Fibroblast of lung (primary cell): ENCODE data around the gene GALK2. TPM values are rescaled to one million over a fixed set of nuclear protein-coding genes. Genes with fewer than 3 reads are reported as not detected.

Experiments used
- DNase-seq, 2 donors: peaks; one replicate each; pipeline versions ENCODE4 v3.0.0 to v3.0.0-alpha.2; 2010; ENCODE audit warnings: low read depth in 2 of 2
- H2AFZ ChIP-seq: 2 replicates; pipeline ENCODE4 v1.5.1; 2012; ENCODE audit warnings: low read length, control low read depth, inconsistent platforms
- H3K27ac ChIP-seq: 2 replicates; pipeline ENCODE4 v1.5.1; 2011; ENCODE audit warnings: low read length, control low read depth; ENCODE audit not compliant: insufficient read depth
- H3K27me3 ChIP-seq: 2 replicates; pipeline ENCODE4 v1.5.1; 2011; ENCODE audit warnings: mild to moderate bottlenecking, low read length; ENCODE audit not compliant: control insufficient read depth, insufficient read depth
- H3K36me3 ChIP-seq: 2 replicates; pipeline ENCODE4 v1.5.1; 2011; ENCODE audit warnings: low read length; ENCODE audit not compliant: control insufficient read depth, insufficient read depth
- H3K4me1 ChIP-seq: 2 replicates; pipeline ENCODE4 v1.5.1; 2011; ENCODE audit warnings: low read length; ENCODE audit not compliant: control insufficient read depth, insufficient read depth; ENCODE audit errors: extremely low read depth
- H3K4me2 ChIP-seq: 2 replicates; pipeline ENCODE4 v1.5.1; 2011; ENCODE audit warnings: low read length, control low read depth; ENCODE audit not compliant: insufficient read depth; ENCODE audit errors: extremely low read depth
- H3K4me3 ChIP-seq, 4 experiments: fragments of 200-600 bp in 1 of 4; sonication (generic) in 1 of 4; replicated peaks in 1 of 4; 2 replicates each; pipeline ENCODE4 v1.5.1; 2011 to 2016; ENCODE audit warnings: low read length in 4 of 4, low read depth in 3 of 4, mild to moderate bottlenecking in 3 of 4, control low read depth in 2 of 4, inconsistent platforms in 1 of 4, mixed read lengths in 1 of 4; ENCODE audit not compliant: insufficient read depth in 1 of 4; ENCODE audit errors: control extremely low read depth in 1 of 4
- H3K79me2 ChIP-seq: 2 replicates; pipeline ENCODE4 v1.5.1; 2012; ENCODE audit warnings: mild to moderate bottlenecking, low read length, inconsistent platforms; ENCODE audit not compliant: control insufficient read depth, insufficient read depth
- H3K9ac ChIP-seq: 2 replicates; pipeline ENCODE4 v1.5.1; 2011; ENCODE audit warnings: mild to moderate bottlenecking, low read length, control low read depth; ENCODE audit not compliant: insufficient read depth
- H3K9me3 ChIP-seq: 2 replicates; pipeline ENCODE4 v1.5.1; 2012; ENCODE audit warnings: low read depth, low read length; ENCODE audit not compliant: control insufficient read depth, insufficient read depth
- H4K20me1 ChIP-seq: 2 replicates; pipeline ENCODE4 v1.5.1; 2011; ENCODE audit warnings: low read length; ENCODE audit not compliant: control insufficient read depth, insufficient read depth; ENCODE audit errors: extremely low read depth
- EZH2 ChIP-seq: IDR thresholded peaks from 2 replicates; pipeline ENCODE4 v1.5.1; 2012; ENCODE audit warnings: low read length, control low read depth, mild to moderate bottlenecking; ENCODE audit errors: missing control alignments
- polyA plus RNA-seq, 2 donors: library from polyadenylated mRNA; depleted of rRNA in 1 of 2; stranded (reverse) in 1 of 2; unstranded in 1 of 2; fragments of >200 nt; gene quantifications; 2 replicates each; pipeline ENCODE4 v1.2.1, GENCODE V29; 2011 to 2012; ENCODE audit warnings: missing spikeins in 1 of 2
- total RNA-seq: library from RNA; depleted of rRNA; stranded (reverse); fragments of >200 nt; gene quantifications from 2 replicates; pipeline ENCODE4 v1.2.1, GENCODE V29; 2014
- TF ChIP-seq, protein P1 (sequence below), 2 donors: IDR thresholded peaks in 1 of 2; conservative IDR thresholded peaks in 1 of 2; 1 replicate in 1 of 2; 2 replicates in 1 of 2; pipeline ENCODE4 v1.5.1; 2011 to 2012; ENCODE audit warnings: low read length in 2 of 2, control low read depth in 1 of 2, inconsistent platforms in 1 of 2, low read depth in 1 of 2, mild to moderate bottlenecking in 1 of 2

The GALK2 gene
- total and polyA plus RNA-seq, 2 donors (not counting 1 experiment from before 2014, with no cell fraction given) = 37.5 to 74.5 TPM

DNA sequence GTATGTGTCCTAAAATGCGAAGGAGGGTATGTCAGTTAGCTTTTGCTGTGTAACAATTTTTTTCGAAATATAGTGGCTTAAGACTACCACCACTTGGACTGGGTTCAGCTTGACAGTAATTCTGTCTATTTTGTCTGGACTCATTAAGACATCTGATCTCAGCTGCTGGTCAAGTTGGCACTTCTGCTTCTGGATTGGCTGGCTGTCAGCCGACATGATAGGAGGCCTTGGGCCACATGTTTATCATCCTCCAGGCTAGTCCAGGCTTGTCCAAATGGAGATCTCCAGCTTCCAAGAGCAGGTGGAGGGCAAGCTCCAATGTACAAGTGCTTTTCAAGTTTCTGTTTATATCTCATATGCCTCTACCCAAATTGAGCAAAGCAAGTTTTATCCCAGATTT is 95.9 kb downstream of the GALK2 start:
- no peak overlapping the region for H3K4me3 ChIP-seq
- H3K27ac ChIP-seq = no peak overlapping the region
- H2AFZ ChIP-seq = no peak overlapping the region
- H4K20me1 ChIP-seq = no peaks in the 10 kb centered on the region
- DNase-seq = peak; percentile 23 to 43
- no peak overlapping the region for H3K4me2 ChIP-seq
- no peak overlapping the region for H3K9ac ChIP-seq
- H3K4me1 ChIP-seq = no peaks in the 10 kb centered on the region
- no peaks in the 10 kb centered on the region for H3K9me3 ChIP-seq
- no peaks in the 10 kb centered on the region for H3K36me3 ChIP-seq
- no peak for TF ChIP-seq EZH2
- TF ChIP-seq, protein P1, sequence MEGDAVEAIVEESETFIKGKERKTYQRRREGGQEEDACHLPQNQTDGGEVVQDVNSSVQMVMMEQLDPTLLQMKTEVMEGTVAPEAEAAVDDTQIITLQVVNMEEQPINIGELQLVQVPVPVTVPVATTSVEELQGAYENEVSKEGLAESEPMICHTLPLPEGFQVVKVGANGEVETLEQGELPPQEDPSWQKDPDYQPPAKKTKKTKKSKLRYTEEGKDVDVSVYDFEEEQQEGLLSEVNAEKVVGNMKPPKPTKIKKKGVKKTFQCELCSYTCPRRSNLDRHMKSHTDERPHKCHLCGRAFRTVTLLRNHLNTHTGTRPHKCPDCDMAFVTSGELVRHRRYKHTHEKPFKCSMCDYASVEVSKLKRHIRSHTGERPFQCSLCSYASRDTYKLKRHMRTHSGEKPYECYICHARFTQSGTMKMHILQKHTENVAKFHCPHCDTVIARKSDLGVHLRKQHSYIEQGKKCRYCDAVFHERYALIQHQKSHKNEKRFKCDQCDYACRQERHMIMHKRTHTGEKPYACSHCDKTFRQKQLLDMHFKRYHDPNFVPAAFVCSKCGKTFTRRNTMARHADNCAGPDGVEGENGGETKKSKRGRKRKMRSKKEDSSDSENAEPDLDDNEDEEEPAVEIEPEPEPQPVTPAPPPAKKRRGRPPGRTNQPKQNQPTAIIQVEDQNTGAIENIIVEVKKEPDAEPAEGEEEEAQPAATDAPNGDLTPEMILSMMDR (conservative IDR thresholded peaks at IDR 0.05 in 1 of 2, IDR thresholded peaks at IDR 0.05 in 1 of 2; ENCODE audit: low read depth in 1 of 2, low read length in 2 of 2) = no peak
- no peaks in the 10 kb centered on the region for H3K79me2 ChIP-seq
- no peaks in the 10 kb centered on the region for H3K27me3 ChIP-seq

DNA sequence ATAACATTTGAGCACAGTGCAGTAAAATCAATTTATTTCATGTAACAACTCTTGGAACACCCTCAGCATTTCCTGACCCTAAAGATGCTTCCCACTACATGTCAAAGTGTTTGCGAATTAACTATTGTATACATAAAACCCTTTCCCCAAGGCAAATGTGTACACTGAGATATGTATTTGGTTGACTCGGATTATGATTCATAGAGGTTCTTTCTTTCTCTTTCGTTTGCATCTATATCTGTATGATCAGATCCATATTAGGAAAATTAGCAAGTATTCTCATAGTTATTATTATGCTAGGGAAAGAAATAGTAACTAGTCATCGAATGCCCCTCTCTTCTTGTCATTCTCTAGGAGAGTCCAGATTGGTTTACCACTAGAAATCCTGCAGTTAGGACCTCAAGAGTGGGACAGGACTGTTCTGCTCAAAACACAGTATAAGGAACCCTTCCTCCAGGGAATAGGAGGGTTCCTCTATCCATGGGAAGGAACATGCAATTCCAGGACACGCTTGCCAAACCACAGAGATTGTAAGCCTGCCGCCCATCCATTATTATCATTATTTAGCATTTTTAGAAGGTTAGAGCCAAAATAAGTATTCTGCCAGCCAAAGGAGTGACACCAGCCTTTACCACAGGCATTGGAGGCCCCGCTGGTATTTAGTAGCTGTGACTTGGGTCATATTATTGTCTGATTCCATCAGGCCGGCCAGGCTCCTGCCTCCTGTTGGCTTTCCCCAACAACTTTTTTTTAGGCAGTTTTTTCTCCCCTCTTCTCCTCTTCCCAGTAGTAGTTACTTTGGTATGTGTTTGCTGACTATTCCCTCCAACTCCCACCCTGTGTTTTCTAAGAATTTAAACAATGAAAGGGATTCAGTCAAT is 100.7 kb downstream of the GALK2 start:
- H3K4me1 ChIP-seq = peaks cover 5% of the 10 kb centered on the region
- H3K79me2 ChIP-seq = no peaks in the 10 kb centered on the region
- peak overlapping the region in 1 of 4 experiments; percentile 27 for H3K4me3 ChIP-seq
- no peaks in the 10 kb centered on the region for H3K9me3 ChIP-seq
- H3K9ac ChIP-seq = no peak overlapping the region
- no peaks in the 10 kb centered on the region for H3K27me3 ChIP-seq
- no peaks in the 10 kb centered on the region for H4K20me1 ChIP-seq
- H3K27ac ChIP-seq = peak overlapping the region; percentile 17
- no peaks in the 10 kb centered on the region for H3K36me3 ChIP-seq
- peak overlapping the region; percentile 46 for H3K4me2 ChIP-seq
- DNase-seq = peak; percentile 95 to 97
- no peak for TF ChIP-seq EZH2
- TF ChIP-seq, protein P1 (conservative IDR thresholded peaks at IDR 0.05 in 1 of 2, IDR thresholded peaks at IDR 0.05 in 1 of 2; ENCODE audit: low read depth in 1 of 2, low read length in 2 of 2) = no peak
- H2AFZ ChIP-seq = no peak overlapping the region

DNA sequence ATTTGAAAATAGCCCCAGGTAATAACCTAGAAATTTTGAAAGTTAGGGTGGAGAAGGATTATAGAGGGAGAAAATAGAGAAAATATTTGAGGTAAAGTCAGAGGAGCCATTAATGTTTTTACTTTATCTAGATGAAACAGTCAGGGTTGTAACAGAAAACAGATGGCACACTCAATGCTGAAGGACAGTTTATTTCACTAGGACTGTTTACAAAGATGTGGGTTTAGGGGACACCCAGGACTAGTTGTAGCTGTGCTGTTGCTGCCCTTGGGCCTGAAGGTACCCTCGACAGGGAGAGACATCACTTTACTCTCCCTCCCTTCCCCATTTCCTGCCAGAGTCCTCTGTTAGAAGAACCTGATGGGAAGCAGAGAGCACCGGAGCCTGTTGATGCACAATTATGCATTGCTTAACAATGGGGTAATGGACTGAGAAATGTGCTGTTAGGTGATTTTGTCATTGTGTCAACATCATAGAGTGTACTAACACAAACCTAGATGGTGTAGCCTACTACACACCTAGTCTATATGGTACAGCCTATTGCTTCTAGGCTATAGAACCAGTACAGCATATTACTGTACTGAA is 103.8 kb downstream of the GALK2 start:
- H3K9me3 ChIP-seq = no peaks in the 10 kb centered on the region
- peak overlapping the region; percentile 3 for H3K4me2 ChIP-seq
- no peaks in the 10 kb centered on the region for H3K27me3 ChIP-seq
- no peaks in the 10 kb centered on the region for H3K36me3 ChIP-seq
- no peak overlapping the region for H3K27ac ChIP-seq
- no peaks in the 10 kb centered on the region for H4K20me1 ChIP-seq
- H3K79me2 ChIP-seq = no peaks in the 10 kb centered on the region
- no peak for DNase-seq
- TF ChIP-seq, protein P1 (conservative IDR thresholded peaks at IDR 0.05 in 1 of 2, IDR thresholded peaks at IDR 0.05 in 1 of 2; ENCODE audit: low read depth in 1 of 2, low read length in 2 of 2) = no peak
- no peak for TF ChIP-seq EZH2
- H2AFZ ChIP-seq = no peak overlapping the region
- peaks cover 5% of the 10 kb centered on the region for H3K4me1 ChIP-seq
- H3K9ac ChIP-seq = no peak overlapping the region
- no peak overlapping the region for H3K4me3 ChIP-seq
